Measurements from ENCODE around the gene PPP1R3G.

The PPP1R3G gene

GRCh38 chr6:5093231-5094015, 8.3 kb downstream of the PPP1R3G start:
- no peak for DNase-seq (ENCODE audit: low read depth in 1 of 2, low spot score in 1 of 2)

- no peak for DNase-seq (ENCODE audit: low read depth in 1 of 2, low spot score in 1 of 2)
These were observed 9.2 kb downstream of the PPP1R3G start for GRCh38 chr6:5094327-5094726.

GRCh38 chr6:5095236-5095635, 10.1 kb downstream of the PPP1R3G start:
- no peak for DNase-seq (ENCODE audit: low read depth in 1 of 2, low spot score in 1 of 2)

DNA sequence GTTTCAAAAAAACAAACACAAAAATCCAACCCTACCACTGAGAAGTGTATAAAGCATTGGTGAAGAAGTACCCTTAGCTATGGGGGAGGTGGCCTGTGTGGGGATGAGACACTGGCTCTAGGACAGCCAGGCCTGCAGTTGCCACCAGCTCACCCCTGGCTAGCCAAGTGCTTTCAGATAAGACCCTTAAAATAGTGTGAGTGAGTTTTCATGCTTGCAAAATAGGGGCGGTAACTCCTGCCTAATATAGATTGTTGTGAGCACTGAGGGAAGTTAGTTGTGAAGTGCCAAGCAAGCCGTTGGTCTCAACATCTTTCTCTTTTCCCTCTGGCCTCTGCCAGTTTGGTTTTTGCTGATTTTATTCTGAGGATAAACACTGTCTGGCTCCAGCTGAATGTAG, 11.3 kb downstream of the PPP1R3G start:
- no peak for DNase-seq (ENCODE audit: low read depth in 1 of 2, low spot score in 1 of 2)

DNA sequence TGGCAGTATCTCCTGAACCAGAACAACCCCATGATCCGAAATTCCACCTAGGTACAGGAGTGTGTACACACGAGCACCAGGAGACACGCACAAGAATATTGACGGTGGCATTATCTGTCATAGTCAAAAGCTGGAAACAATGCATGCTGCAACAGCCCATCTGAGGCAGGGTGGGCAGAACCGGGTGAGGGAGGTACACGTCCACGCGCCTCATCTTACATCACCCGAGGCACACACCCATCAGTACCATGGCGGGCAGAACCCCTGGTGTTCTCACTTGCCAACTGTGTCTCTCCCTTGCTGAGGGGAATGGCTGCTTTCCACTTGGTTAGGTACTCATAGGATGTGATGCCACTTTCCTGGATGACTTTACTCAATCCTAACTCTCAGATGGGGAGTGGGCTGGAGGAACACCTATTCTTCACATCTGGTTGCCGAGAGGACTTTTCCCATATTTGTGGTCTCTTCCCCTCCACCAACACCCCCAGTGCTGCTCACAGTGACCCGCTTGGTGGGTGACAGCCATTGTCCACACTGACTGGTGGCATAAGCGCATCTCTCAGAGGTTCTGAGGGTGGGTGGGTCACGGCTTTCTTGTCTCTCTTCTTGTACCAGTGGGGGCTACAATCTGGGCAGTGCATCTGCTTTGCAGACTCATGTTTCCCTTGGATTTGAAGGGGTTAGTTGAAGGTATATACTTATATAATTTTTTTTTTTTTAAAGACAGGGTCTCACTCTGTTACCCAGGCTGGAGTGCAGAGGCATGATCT, 13.5 kb downstream of the PPP1R3G start:
- no peak for DNase-seq (ENCODE audit: low read depth in 1 of 2, low spot score in 1 of 2)

DNA sequence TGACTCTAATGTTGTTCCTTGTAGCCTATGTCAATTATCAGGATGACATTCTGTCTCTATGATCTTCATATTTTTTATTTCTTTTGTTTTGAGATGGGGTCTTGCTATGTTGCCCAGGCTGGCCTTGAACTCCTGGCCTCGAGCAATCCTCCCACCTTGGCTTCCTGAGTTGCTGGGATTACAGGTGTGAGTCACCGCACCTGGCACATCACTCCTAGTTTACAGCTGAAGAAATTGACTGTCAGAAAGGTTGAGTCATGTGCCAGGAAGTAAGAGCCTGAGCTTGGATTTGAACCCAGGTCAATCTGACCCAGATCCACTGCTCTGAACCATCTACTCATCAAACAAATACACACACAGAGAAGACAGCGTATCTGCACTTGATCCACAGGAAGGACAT, 14.4 kb downstream of the PPP1R3G start:
- no peak for DNase-seq (ENCODE audit: low read depth in 1 of 2, low spot score in 1 of 2)

GRCh38 chr6:5100806-5101205, 15.7 kb downstream of the PPP1R3G start:
- no peak for DNase-seq (ENCODE audit: low read depth in 1 of 2, low spot score in 1 of 2)

DNA sequence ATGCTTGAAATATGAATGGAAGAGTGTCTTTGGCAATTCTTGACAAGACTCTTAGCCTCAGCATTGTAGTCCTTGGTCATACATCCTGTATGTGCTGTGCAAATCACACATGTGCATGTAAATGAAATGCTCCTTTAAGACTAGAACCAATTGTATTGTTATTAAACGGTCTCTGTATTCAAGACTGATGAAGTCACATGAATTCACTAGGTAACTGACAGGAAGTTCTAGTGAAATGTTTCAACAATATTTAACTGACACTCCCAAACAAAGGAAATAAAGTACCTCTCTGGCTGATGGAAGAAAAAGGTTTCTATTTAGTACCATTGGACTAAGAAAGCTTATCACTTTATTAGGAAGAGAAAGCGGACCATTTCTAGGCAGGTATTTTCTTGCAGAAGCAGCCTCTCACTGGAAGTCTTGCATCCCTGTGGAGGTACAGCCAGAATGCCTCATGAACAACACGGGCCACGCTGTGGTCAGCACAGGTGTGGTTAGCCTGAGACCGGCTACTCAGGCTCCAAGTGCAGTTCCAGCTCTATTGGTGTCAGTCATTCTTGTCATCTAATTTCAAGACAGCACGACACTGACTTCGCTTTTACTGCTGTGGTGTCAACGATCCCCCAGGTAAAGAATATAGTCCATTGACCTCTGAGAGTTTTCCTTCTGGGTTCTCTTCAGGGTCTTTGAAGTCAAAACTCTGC, 17.3 kb downstream of the PPP1R3G start:
- no peak for DNase-seq (ENCODE audit: low read depth in 1 of 2, low spot score in 1 of 2)

DNA sequence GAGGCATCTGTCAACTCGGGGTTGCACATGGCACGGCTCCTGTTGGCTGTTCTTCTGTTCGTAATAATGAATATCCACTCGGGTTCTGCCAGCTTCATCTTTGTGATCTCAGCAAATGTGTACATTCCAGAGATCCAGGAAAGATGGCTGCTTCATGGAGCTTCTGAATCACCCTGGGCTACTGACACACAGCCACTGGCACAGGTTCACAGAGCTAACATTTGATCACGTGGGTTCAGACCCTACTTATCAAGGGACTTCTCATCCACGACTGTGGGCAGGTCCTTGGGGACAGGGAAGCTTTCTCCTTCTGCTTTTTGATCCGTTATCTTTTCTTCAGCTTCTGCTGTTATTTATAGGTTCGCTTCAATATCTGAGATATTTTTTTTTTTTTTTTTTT, 18.1 kb downstream of the PPP1R3G start:
- no peak for DNase-seq (ENCODE audit: low read depth in 1 of 2, low spot score in 1 of 2)

- DNase-seq (ENCODE audit: low read depth in 1 of 2, low spot score in 1 of 2): no peak
These were observed 19.5 kb downstream of the PPP1R3G start for GRCh38 chr6:5104667-5105066.

DNA sequence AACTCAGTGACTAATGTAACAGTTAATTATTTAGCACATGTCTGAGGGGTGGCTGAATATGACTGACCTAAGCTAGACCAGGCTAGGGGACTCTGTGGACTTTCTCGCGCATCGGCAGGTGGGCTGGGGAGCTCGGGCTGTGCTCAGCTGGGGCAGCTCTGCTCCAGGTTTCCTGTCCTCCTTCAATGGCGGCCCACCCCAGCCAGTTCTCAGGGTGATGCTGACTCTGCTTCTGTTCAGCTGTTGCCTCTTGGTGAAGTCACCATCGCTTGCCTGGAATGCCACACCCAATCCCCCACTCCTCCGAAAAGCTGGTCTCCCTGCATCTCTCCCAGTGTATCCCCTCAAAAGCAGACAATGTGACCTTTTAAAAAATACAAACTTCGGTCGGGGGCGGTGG, 20.0 kb downstream of the PPP1R3G start:
- DNase-seq (ENCODE audit: low read depth in 1 of 2, low spot score in 1 of 2): no peak

DNA sequence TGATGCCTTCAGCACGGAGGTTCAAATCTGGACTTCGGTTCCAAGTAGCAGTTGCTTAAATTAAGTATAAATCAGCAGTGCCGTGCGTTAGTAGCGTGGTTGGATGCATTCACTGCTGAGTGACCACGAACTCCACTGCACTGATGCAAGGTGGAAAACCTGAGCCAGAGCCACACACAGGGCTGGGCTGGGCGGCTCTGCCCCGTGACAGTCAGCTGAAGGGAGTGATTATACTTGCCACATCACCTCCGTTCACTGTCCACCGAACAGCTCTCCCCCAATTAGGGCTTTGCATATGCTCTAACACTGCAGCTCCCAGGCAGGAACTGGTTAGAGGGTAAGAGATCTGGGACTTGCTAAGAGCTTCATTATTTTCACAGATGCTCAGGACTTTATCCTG, 22.2 kb downstream of the PPP1R3G start:
- no peak for DNase-seq (ENCODE audit: low read depth in 1 of 2, low spot score in 1 of 2)

DNA sequence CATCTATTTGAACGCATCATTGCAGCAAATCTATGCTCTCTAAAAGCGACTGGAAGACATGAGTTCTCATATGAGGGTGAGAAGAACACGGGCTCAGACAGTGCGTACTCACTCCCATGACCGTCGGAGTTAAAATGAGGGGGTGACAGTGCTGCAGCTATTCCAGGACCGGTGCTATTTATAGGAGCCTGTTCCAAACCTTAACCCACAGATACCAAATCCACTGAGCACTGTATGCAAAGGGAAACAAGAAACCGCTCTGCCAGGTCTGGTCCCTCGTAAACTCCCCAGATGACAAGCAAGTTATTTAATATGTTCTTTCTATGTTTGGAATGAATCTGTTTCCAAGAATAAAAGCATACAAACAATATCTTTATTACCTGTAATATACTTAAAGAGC, 22.9 kb downstream of the PPP1R3G start:
- DNase-seq (ENCODE audit: low read depth in 1 of 2, low spot score in 1 of 2): no peak

DNA sequence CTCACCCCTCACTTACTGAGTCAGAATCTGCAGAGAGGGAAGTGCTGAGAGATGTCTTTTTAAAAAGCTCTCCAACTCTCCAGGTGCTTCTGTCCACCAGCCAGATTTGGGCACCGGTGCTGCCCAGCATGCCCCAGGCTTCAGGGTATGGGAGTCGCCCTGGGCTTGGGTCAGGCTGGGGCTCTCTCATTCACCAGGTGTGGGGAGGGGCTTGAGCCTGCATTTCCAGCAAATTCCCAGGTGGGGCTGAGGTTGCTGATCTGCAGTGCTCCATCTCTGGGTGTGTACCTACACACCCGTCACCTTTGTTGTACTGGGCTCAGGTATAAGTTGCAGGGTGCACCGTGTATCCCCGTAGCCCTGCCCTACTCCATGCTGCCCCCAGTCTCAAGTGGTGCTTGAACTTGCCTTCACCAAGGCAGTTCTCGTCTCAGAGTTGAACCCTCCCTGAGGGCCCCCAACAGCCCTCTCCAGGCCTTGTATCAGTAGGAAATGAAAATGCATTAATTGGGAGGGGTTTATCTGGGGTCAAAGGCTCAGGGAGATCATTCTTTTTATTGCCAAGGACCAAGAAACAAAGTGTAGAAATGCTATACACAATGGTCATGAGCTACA, 23.5 kb downstream of the PPP1R3G start:
- DNase-seq (ENCODE audit: low read depth in 1 of 2, low spot score in 1 of 2): no peak

GRCh38 chr6:5109436-5109835, 24.3 kb downstream of the PPP1R3G start:
- DNase-seq (ENCODE audit: low read depth in 1 of 2, low spot score in 1 of 2): no peak

- no peak for DNase-seq (ENCODE audit: low read depth in 1 of 2, low spot score in 1 of 2)
These were observed 25.1 kb downstream of the PPP1R3G start for GRCh38 chr6:5110246-5110645.

DNA sequence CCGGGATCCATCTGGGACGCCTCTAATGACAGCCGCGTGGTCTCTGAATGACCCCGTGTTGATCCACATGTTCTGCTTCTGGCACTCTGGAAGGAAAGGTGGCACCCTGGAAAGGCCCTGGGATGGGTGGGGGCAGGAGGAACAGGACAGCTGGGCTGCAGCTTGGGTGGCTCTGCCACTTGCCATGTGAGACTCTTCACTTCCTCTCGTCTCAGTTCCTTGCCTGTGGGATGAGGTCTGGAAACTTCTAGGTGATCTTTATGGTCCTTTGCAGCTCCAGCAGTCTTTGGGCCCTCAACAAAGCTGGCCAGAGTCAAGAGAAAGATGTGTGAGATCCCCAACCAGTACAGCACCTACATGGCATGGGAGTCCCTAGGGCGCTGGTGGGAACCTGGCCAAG, 26.5 kb downstream of the PPP1R3G start:
- no peak for DNase-seq (ENCODE audit: low read depth in 1 of 2, low spot score in 1 of 2)

DNA sequence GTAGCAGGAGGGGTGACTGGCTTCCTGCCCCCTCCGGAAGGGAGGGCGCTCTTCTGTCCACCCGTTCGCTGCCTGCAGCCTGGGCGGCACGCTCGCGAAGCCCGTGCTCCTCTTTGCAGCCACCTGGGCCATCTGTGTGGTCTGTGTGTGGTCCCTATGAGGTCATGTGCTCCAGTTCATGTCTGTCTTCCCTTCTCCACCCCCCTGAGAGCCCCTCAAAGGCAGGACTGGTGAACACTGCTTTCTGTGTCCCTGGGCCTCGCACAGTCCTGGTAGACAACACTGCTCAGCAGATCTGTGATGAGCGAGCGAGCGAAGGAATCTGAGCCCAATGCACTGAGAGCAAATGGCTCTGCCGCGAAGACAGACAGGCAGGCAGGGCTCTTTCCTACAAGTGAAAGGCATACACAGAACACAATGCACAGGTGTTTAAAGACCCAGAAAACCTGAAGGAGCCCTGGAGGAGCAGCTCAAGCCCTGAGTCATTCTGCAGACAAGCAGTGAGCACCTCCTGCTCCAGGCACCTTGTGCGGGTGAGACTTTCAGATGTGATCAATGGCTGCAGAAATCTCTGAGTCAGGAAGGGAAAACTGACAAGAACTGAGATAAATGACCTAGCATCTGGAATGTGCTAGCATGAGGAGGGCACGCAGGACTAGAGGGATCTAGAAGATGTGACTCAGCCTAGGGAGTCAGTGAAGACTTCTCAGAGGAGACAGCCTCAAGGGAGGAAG, 27.1 kb downstream of the PPP1R3G start:
- no peak for DNase-seq (ENCODE audit: low read depth in 1 of 2, low spot score in 1 of 2)

DNA sequence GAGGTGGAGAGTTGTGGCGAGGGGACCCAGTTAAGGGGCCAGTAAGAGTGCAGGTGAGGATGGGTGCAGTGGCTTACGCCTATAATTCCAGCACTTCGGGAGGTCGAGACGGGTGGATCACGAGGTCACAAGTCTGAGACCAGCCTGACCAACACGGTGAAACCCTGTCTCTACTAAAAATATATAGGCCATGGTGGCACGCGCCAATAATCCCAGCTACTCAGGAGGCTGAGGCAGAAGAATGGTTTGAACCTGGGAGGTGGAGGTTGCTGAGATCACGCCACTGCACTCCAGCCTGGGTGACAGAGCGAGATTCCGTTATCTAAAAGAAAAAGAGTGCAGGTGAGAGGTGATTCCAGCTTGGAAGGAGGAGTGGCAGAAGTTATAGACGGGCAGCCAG, 28.0 kb downstream of the PPP1R3G start:
- DNase-seq (ENCODE audit: low read depth in 1 of 2, low spot score in 1 of 2): no peak

DNA sequence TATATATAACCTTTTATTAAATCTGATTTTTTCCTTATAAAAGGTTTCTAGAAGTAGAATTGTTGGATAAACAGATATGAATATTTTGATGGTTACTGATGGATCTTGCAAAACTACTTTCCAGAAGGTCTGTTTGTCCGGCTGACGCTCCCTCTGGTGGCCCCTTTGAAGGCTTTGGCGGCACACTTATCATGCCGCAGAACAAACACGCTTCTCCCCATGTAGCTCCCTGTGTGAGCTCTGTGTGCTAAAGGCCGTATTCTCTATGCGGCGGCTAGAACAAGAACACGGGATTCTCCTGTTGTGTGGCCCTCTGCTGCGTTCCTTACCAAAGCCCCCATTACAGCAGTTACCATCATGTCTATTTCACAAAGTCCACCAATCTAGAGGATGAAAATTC, 30.0 kb downstream of the PPP1R3G start:
- no peak for DNase-seq (ENCODE audit: low read depth in 1 of 2, low spot score in 1 of 2)
